ENCODE measurements around the gene IGFBP5. TPM values are rescaled to one million over a fixed set of nuclear protein-coding genes. Genes with fewer than 3 reads are reported as not detected.

IGFBP5 gene
- total and polyA plus RNA-seq, 12 donors = 67.1 to 267 (median 152) TPM

- H3K27ac ChIP-seq = peak overlapping the region in 1 of 10 donors; percentile 33
- no peak for DNase-seq
- no peaks in the 10 kb centered on the region for H3K9me3 ChIP-seq
- intact Hi-C loops (cut with DNase I) = no loop called here
- no peak overlapping the region for H3K4me3 ChIP-seq
- ATAC-seq = no peak
- H3K27me3 ChIP-seq = no peaks in the 10 kb centered on the region
- peaks cover 0 to 21% (median 12%) of the 10 kb centered on the region in 9 donors for H3K4me1 ChIP-seq
- no peak for TF ChIP-seq CTCF (IDR thresholded peaks at IDR 0.05)
- H3K36me3 ChIP-seq = no peaks in the 10 kb centered on the region
Observed at GRCh38 chr2:216735668-216736067, 40.3 kb upstream of the IGFBP5 start.

- H3K27ac ChIP-seq = peak overlapping the region in 5 of 10 donors; percentile 10 to 45 (median 38)
- no peaks in the 10 kb centered on the region for H3K9me3 ChIP-seq
- H3K36me3 ChIP-seq = no peaks in the 10 kb centered on the region
- no peaks in the 10 kb centered on the region for H3K27me3 ChIP-seq
- no peak for TF ChIP-seq CTCF (IDR thresholded peaks at IDR 0.05)
- WGBS, 2 donors = 62 to 67% methylated on average over 6 of the region's 6 CpGs
- ATAC-seq (peak in 7 of 8 donors; percentile 36 to 76 (median 48)), DNase-seq (no peak)
- intact Hi-C loops (cut with DNase I) = no loop called here
- peaks cover 0 to 15% (median 12%) of the 10 kb centered on the region in 9 donors for H3K4me1 ChIP-seq
- H3K4me3 ChIP-seq = no peak overlapping the region
Observed at GRCh38 chr2:216735086-216735485, 39.7 kb upstream of the IGFBP5 start.

GRCh38 chr2:216733046-216733445, 37.7 kb upstream of the IGFBP5 start:
- Histone ChIP-seq H3K27me3 (no peaks in the 10 kb centered on the region), H3K4me1 (peaks cover 0 to 13% (median 11%) of the 10 kb centered on the region in 9 donors), H3K4me3 (no peak overlapping the region), H3K36me3 (no peaks in the 10 kb centered on the region), H3K27ac (peak overlapping the region in 4 of 10 donors; percentile 7 to 48 (median 12)), H3K9me3 (no peaks in the 10 kb centered on the region)
- 81 to 83% methylated on average over 7 of the region's 7 CpGs for WGBS, 2 donors
- ATAC-seq = peak in 2 of 8 donors; percentile 31 to 42
- TF ChIP-seq CTCF (IDR thresholded peaks at IDR 0.05) = no peak
- no peak for DNase-seq
- intact Hi-C loops (cut with DNase I) = no loop called here

- ATAC-seq (no peak), DNase-seq (no peak)
Observed at GRCh38 chr2:216732334-216732733, 37.0 kb upstream of the IGFBP5 start.

More at GRCh38 chr2:216732334-216732733, 37.0 kb upstream of the IGFBP5 start:
- no peaks in the 10 kb centered on the region for H3K9me3 ChIP-seq
- no peak for TF ChIP-seq CTCF (IDR thresholded peaks at IDR 0.05)
- peaks cover 0 to 13% (median 11%) of the 10 kb centered on the region in 9 donors for H3K4me1 ChIP-seq
- H3K4me3 ChIP-seq = no peak overlapping the region
- H3K36me3 ChIP-seq = no peaks in the 10 kb centered on the region
- intact Hi-C loops (cut with DNase I) = no loop called here
- 91 to 92% methylated on average over 7 of the region's 7 CpGs for WGBS, 2 donors
- no peaks in the 10 kb centered on the region for H3K27me3 ChIP-seq
- H3K27ac ChIP-seq = peak overlapping the region in 1 of 10 donors; percentile 7

Data from heart right ventricle (tissue), 16 donors.